K562 treated with DMSO at 1 percent for 24 hours (cell line): ENCODE results near the gene CASK. TPM values are rescaled to one million over a fixed set of nuclear protein-coding genes. Genes with fewer than 3 reads are reported as not detected.

ENCODE experiments used
- total RNA-seq: library from RNA; unstranded; fragments of 300-600 nt; gene quantifications from 2 replicates; pipeline ENCODE4 v1.2.3, GENCODE V29; 2022; ENCODE audit warnings: low read depth; ENCODE audit not compliant: insufficient read depth

Gene CASK
- 3.5 and 4.7 TPM in 2 replicates for total RNA-seq

GRCh38 chrX:41923211-41923977 is at the start of gene CASK:
TSS of gene CASK (minus strand) at chrX:41923554. CDS start at chrX:41922988, 566 bp downstream.

GRCh38 chrX:41723826-41724225 is 199.5 kb downstream of the CASK start, which contains the start of gene GPR82:
TSS of gene GPR82 (plus strand) at chrX:41724181. CDS start at chrX:41727027, 2,846 bp downstream.

GRCh38 chrX:41688835-41689234 is 234.5 kb downstream of the CASK start, which contains the start of gene GPR34:
TSS of gene GPR34 (plus strand) at chrX:41688973. CDS start at chrX:41695634, 6,661 bp downstream.

Other genes starting within 250 kb of the CASK start
- not detected in 2 replicates for gene GPR34, start 234.6 kb downstream of the CASK start, total RNA-seq
- not detected in 2 replicates for gene GPR82, start 199.4 kb downstream of the CASK start, total RNA-seq